Measurements from ENCODE around the gene HOXD10. TPM values are rescaled to one million over a fixed set of nuclear protein-coding genes. Genes with fewer than 3 reads are reported as not detected.

The HOXD10 gene
- total RNA-seq, 2 experiments from 2014 or later = not detected

DNA sequence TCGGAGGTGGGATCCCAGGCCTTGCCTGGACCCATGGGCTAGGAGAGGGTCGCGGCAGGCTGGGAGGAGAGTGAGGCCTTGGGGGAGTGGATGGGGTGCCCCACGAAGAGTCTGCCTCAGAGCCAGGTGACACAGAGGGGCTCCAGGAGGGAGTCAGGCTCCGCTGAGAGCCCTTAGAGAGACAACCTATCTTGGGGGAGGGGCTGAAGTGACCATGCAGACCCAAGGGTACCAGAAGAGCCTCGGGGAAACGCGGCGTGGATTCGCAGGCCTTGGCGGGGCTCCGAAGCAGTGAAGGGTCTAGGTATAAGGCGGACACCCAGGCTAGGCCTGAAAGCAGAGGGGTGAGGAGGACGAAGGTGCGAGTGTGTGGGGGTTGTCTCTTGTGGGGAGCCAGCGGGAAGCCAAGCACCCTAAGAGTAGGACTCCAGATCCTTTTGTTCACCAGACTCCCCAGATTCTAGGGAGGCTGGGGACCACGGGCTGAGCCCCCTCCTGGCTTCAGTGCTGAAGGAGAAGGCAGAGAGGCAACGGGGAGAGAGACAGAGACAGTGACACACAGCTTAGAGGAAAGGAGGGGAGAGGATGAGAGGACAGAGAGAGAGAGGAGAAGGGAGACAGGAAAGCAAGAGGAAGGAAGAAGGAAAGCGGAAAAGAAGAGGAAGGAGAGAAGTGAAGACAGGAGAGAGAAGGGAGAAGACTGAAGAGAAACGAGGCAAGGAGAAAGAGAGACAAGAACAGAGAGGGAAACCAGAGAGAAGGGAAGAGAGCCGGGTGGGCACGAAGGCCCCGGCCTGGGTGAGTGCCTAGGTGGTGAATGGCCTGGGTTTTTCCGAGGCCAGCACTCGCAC, 10.6 kb upstream of the HOXD10 start:
- peaks cover 30% of the 10 kb centered on the region for H3K4me1 Mint-ChIP-seq (ENCODE audit: low read depth)
- POLR2A ChIA-PET = no interaction called here
- H3K27ac Mint-ChIP-seq = no peak overlapping the region
- H3K4me3 Mint-ChIP-seq = no peak overlapping the region
- H3K36me3 Mint-ChIP-seq = peaks cover 5% of the 10 kb centered on the region
- peaks cover 82% of the 10 kb centered on the region for H3K27me3 Mint-ChIP-seq
- H3K9me3 Mint-ChIP-seq = no peaks in the 10 kb centered on the region
- no peak for DNase-seq
- CTCF ChIA-PET = no interaction called here
- intact Hi-C loops (cut with micrococcal nuclease) = no loop called here

DNA sequence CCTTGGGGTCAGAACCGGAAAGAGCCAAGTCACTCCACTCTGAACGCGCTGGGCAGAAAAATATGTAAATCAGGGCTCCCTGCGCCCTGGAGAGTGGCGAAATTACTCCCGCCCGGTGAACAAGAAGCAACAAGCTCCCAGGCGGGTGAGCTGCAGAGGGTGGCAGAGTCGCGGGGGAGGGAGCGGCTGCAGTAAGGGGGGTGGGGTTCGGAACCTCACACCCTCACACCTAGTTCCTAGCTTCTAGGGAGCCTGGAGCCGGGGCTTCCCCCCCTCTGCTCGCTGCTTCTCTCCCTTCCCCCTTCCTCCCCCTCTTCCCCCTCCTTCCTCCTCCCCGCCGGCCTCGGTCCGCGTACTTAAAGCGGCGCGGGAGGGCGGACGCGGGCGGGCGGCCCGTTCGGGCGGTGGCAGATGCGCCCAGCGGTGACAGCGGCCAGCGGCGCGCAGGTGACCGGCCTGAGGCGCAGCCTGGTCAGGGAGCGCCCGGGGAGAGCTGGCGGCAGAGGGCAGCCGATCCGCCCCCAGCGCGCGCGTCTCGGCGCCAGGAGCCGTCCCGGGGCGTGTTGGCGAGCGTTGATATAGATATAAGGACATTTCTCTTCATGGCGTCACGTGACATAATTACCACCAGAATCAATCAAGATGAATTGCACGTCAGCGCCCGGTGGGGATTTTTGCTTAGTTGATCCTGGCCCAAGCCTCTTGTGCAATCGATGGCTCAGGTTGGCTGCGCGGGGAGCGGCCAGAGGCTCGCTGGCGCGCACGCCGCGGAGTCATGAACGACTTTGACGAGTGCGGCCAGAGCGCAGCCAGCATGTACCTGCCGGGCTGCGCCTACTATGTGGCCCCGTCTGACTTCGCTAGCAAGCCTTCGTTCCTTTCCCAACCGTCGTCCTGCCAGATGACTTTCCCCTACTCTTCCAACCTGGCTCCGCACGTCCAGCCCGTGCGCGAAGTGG, 9.7 kb upstream of the HOXD10 start, which contains the start of gene HOXD11:
HOXD11 (plus strand) TSS at position 700 of the 959 bp plus-strand sequence; CDS start at position 776, 76 bp downstream.
- Mint-ChIP-seq H3K27me3 (peaks cover 82% of the 10 kb centered on the region), H3K36me3 (peaks cover 5% of the 10 kb centered on the region), H3K4me1 (ENCODE audit: low read depth) (peaks cover 30% of the 10 kb centered on the region), H3K4me3 (peak within 1 kb of the TSS; percentile 12), H3K9me3 (no peaks in the 10 kb centered on the region), H3K27ac (no peak within 1 kb of the TSS)
- DNase-seq = no peak
- CTCF ChIA-PET = no interaction called here
- POLR2A ChIA-PET = no interaction called here
- intact Hi-C loops (cut with micrococcal nuclease) = no loop called here

- POLR2A ChIA-PET = no interaction called here
- Mint-ChIP-seq H3K4me3 (no peak overlapping the region), H3K27ac (no peak overlapping the region), H3K9me3 (no peaks in the 10 kb centered on the region), H3K4me1 (ENCODE audit: low read depth) (peaks cover 30% of the 10 kb centered on the region), H3K27me3 (peaks cover 80% of the 10 kb centered on the region), H3K36me3 (peaks cover 5% of the 10 kb centered on the region)
- intact Hi-C loops (cut with micrococcal nuclease) = no loop called here
- CTCF ChIA-PET = no interaction called here
- no peak for DNase-seq
Measured at GRCh38 chr2:176107731-176108181, 8.8 kb upstream of the HOXD10 start.

DNA sequence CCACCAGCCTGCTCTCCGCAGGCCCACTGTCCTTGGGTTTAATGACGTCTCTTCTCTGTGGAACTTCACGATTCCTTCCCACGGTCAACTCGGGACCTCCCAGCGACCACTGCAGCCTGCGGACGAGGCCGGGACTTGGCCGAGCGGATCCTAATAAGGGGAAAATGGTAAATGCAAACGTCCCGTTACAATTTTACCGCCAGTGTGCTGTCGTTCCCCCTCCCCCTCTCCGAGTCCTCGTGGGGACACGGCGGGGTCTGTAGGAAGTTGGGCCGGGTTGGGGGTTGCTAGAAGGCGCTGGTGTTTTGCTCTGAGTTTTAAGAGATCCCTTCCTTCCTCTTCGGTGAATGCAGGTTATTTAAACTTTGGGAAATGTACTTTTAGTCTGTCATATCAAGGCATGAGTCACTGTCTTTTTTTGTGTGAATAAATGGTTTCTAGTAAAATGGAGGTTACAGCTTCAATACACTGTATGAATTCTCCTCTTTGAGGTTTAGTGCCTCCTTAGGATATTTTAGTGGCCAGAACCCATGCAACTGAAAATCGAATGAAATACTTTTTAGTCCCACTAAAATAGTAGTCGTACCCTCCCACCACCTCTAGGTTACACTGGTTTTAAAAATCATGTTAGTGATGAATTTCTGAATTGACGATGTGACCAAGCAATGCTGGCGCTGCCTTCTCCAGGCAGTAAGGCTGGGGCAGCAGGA, 7.2 kb upstream of the HOXD10 start:
- no peak overlapping the region for H3K27ac Mint-ChIP-seq
- no peak for DNase-seq
- ChIA-PET CTCF (interaction anchor here (1.6 to 1.8 kb wide), 3 partner anchors 11 to 346 kb away, joined by 7 to 8 read pairs (median 7); no protein-coding TSS in a partner anchor), POLR2A (no interaction called here)
- H3K4me1 Mint-ChIP-seq (ENCODE audit: low read depth) = peaks cover 26% of the 10 kb centered on the region
- H3K9me3 Mint-ChIP-seq = no peaks in the 10 kb centered on the region
- intact Hi-C loops (cut with micrococcal nuclease) = no loop called here
- peaks cover 5% of the 10 kb centered on the region for H3K36me3 Mint-ChIP-seq
- peaks cover 84% of the 10 kb centered on the region for H3K27me3 Mint-ChIP-seq
- H3K4me3 Mint-ChIP-seq = no peak overlapping the region

GRCh38 chr2:176109946-176110345, 6.6 kb upstream of the HOXD10 start:
- ChIA-PET POLR2A (no interaction called here), CTCF (interaction anchor here (0.8 to 1.9 kb wide), 6 partner anchors 10 to 542 kb away, joined by 3 to 8 read pairs (median 7); no protein-coding TSS in a partner anchor)
- Mint-ChIP-seq H3K27ac (no peak overlapping the region), H3K36me3 (peaks cover 5% of the 10 kb centered on the region), H3K4me1 (ENCODE audit: low read depth) (peaks cover 23% of the 10 kb centered on the region), H3K9me3 (no peaks in the 10 kb centered on the region), H3K4me3 (no peak overlapping the region), H3K27me3 (peaks cover 84% of the 10 kb centered on the region)
- no peak for DNase-seq
- intact Hi-C loops (cut with micrococcal nuclease) = loop anchor here (2.0 to 5.0 kb wide), 2 partner anchors 25 to 52 kb away; no protein-coding TSS in a partner anchor

DNA sequence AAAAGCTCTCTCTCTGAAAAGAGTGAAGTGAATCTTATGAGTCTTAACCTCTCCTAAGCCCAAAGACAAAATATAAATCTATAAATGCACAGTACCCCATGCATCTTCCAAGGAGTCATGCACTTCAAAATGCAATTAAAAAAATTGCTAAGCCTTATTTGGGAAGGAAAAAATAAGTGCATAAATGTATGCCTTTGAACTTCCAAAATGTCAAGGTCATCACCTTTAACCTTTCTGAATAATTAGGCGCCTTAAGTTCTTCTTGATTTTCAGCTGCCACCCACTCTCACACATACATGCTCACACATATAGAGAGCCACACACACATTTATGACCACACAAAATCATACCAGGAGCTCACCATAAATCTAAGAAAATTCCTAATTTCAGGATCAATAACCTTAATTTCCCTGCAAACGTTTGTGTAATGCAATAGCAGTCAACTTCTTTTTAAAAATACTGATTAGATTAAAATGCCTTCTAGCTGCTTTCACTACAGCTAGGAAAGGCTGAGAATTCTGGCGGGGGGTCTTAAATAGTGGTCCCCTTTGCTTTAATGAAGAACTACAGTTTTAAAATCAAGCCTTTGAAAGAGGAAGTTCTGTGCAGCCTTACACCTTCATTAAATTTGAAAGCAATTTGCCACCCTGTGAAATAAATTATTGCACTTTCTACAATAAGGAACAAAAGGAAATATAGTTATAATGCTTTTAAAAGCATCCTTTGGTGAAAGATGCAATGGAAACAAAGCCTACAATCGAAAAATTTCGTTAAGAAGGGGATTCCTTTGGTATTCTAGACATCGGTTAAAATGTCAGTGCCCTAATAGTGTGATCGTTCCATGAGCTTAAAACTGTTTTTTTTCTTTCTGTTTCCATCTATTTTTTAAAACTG, 5.9 kb upstream of the HOXD10 start:
- peaks cover 81% of the 10 kb centered on the region for H3K27me3 Mint-ChIP-seq
- H3K9me3 Mint-ChIP-seq = no peaks in the 10 kb centered on the region
- peaks cover 18% of the 10 kb centered on the region for H3K4me1 Mint-ChIP-seq (ENCODE audit: low read depth)
- POLR2A ChIA-PET = no interaction called here
- intact Hi-C loops (cut with micrococcal nuclease) = loop anchor here (2.0 to 5.0 kb wide), 2 partner anchors 26 to 52 kb away; no protein-coding TSS in a partner anchor
- CTCF ChIA-PET = interaction anchor here (0.8 to 1.9 kb wide), 9 partner anchors 8 to 1037 kb away, joined by 3 to 13 read pairs (median 7); no protein-coding TSS in a partner anchor
- DNase-seq = no peak
- H3K36me3 Mint-ChIP-seq = peaks cover 5% of the 10 kb centered on the region
- no peak overlapping the region for H3K27ac Mint-ChIP-seq
- H3K4me3 Mint-ChIP-seq = peak overlapping the region; percentile 8

DNA sequence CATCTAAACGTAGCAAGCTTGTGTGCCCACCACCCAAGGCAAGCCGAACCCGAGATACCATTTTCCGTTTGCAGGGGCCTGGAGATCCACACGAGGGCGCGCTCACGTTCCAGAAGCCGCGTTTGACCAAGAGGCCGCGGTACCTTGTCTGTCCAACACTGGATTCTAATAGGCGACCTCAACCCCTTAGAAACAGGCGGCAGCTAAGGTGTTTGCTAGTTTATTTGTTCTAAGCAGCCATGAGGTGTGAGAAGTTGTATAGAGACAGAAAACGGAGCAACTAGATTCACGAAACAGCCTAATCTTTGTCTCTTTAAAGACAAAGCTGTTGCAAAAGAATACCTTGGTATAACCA, 5.3 kb upstream of the HOXD10 start:
- Mint-ChIP-seq H3K4me3 (peak overlapping the region; percentile 8), H3K4me1 (ENCODE audit: low read depth) (peaks cover 13% of the 10 kb centered on the region), H3K9me3 (no peaks in the 10 kb centered on the region), H3K27me3 (peaks cover 80% of the 10 kb centered on the region), H3K27ac (no peak overlapping the region), H3K36me3 (peaks cover 5% of the 10 kb centered on the region)
- CTCF ChIA-PET = interaction anchor here (1.0 to 1.9 kb wide), 7 partner anchors 8 to 541 kb away, joined by 3 to 13 read pairs (median 7); no protein-coding TSS in a partner anchor
- POLR2A ChIA-PET = no interaction called here
- peak; percentile 49 for DNase-seq
- intact Hi-C loops (cut with micrococcal nuclease) = loop anchor here (2.0 to 5.0 kb wide), 2 partner anchors 26 to 51 kb away; no protein-coding TSS in a partner anchor

DNA sequence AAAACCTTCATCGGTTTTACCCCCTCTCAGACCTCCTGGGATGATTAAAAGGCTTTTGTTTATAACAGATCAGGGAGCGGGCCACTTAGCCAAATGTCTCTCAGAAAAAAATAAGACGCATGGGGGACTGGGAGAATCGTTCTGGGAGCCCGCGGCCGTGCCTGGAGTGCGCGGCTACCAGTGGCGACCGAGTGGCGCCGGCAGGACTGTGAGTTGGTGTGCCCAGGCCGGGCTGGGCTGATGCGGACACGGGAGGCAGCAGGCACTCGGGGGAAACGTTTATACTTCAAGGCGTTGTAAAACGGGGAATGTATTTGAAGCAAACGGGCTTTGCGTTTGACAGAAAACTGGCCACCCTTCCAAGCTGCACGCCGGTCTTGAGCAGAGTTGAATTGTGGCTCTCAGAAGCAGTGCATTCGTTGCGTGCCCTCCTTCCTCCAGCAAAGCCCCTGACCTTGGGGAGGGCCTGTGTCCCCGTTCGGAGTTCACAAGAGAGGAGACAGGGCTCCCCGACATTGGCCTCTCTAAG, 4.7 kb upstream of the HOXD10 start:
- Mint-ChIP-seq H3K27ac (no peak overlapping the region), H3K4me3 (no peak overlapping the region), H3K4me1 (ENCODE audit: low read depth) (peaks cover 10% of the 10 kb centered on the region), H3K9me3 (no peaks in the 10 kb centered on the region), H3K27me3 (peaks cover 84% of the 10 kb centered on the region), H3K36me3 (peaks cover 10% of the 10 kb centered on the region)
- no peak for DNase-seq
- intact Hi-C loops (cut with micrococcal nuclease) = loop anchor here (2.0 to 5.0 kb wide), 2 partner anchors 27 to 50 kb away; no protein-coding TSS in a partner anchor
- POLR2A ChIA-PET = no interaction called here
- CTCF ChIA-PET = interaction anchor here (1.6 to 1.9 kb wide), 2 partner anchors 15 to 20 kb away, joined by 8 to 13 read pairs; no protein-coding TSS in a partner anchor

GRCh38 chr2:176112375-176113302, 3.9 kb upstream of the HOXD10 start:
- ChIA-PET CTCF (interaction anchor here (0.8 kb wide), 1 partner anchor 539 kb away, joined by 5 read pairs; no protein-coding TSS in a partner anchor), POLR2A (no interaction called here)
- H3K36me3 Mint-ChIP-seq = peaks cover 10% of the 10 kb centered on the region
- no peak overlapping the region for H3K4me3 Mint-ChIP-seq
- H3K9me3 Mint-ChIP-seq = no peaks in the 10 kb centered on the region
- peaks cover 8% of the 10 kb centered on the region for H3K4me1 Mint-ChIP-seq (ENCODE audit: low read depth)
- intact Hi-C loops (cut with micrococcal nuclease) = loop anchor here (5.0 kb wide), 1 partner anchor 50 kb away; no protein-coding TSS in a partner anchor
- DNase-seq = no peak
- no peak overlapping the region for H3K27ac Mint-ChIP-seq
- H3K27me3 Mint-ChIP-seq = peaks cover 84% of the 10 kb centered on the region
